ENCODE measurements around the gene ST6GALNAC6.

DNA sequence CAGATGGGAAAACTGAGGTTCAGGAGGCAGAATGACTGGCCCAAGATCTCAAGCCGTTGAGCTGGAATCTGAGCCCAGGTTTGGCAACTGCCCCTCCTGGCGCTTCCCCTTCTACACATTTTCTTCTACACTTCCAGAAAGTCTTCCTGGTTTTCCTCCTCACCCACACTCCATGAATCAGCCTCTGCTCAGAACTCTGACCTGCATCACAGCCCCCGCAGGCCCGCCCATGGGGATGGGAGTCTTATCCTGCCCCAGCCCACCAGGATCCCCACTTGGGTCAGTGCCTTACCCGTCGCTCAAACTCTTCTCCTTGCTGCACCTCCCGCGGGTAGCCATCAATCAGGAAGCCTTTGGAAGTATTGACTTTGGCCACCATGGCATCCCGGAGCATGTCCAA is 27.9 kb downstream of the ST6GALNAC6 start:
- TF ChIP-seq, protein P1, sequence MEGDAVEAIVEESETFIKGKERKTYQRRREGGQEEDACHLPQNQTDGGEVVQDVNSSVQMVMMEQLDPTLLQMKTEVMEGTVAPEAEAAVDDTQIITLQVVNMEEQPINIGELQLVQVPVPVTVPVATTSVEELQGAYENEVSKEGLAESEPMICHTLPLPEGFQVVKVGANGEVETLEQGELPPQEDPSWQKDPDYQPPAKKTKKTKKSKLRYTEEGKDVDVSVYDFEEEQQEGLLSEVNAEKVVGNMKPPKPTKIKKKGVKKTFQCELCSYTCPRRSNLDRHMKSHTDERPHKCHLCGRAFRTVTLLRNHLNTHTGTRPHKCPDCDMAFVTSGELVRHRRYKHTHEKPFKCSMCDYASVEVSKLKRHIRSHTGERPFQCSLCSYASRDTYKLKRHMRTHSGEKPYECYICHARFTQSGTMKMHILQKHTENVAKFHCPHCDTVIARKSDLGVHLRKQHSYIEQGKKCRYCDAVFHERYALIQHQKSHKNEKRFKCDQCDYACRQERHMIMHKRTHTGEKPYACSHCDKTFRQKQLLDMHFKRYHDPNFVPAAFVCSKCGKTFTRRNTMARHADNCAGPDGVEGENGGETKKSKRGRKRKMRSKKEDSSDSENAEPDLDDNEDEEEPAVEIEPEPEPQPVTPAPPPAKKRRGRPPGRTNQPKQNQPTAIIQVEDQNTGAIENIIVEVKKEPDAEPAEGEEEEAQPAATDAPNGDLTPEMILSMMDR (IDR thresholded peaks at IDR 0.05), result no peak
- TF ChIP-seq POLR2A (IDR thresholded peaks at IDR 0.05), result no peak

Data from Peyer's patch (tissue), 4 donors.